ENCODE results near the gene NEDD8.

The NEDD8 gene

DNA sequence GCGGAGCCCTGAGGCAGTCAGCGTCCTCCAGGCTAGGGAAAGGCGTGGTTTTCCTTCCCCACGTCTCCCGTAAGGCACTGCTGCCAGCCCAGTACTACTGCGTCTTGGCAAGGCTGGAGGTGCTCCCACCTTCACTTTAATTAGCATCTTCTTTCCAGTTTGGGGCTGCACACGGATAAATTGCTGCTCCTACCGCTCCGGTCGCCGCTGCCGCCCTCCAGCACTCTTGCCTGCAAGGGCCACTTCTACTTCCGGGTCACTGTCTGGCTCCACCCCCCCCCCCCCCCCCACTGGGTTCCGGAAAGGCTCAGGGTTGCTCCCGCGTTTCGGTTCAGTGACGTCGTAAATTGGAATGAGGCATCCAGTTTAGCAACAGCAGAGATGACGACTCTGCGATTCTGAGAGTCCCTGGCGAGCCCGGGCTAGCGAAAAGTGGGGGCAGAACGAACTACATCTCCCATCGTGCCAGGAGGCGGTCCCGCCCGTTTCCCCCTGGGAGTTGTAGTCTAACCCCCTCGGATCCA lies at the start of gene NEDD8:
NEDD8 (minus strand) TSS at position 247 of the 524 bp plus-strand sequence; CDS start at position 147, 100 bp downstream.
- DNase-seq: peak; percentile 82

DNA sequence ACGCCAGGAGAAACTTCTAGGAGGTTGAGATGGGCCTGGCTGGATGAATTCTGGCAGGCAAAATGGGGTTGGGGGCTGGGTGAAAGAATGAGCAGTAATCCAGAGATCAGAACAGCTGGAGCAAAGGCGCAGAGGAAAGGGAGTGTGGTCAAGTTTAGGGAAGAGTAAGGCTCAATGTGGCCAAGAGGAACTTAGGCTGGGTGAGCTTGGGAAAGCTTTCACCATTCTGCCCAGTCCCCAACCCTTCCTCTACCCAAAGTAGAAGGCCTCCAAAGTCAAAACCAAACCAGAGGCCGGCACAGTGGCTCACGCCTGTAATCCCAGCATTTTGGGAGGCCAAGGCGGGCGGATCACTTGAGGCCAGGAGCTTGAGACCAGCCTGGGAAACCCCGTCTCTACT lies 49.5 kb upstream of the NEDD8 start:
- DNase-seq: no peak

DNA sequence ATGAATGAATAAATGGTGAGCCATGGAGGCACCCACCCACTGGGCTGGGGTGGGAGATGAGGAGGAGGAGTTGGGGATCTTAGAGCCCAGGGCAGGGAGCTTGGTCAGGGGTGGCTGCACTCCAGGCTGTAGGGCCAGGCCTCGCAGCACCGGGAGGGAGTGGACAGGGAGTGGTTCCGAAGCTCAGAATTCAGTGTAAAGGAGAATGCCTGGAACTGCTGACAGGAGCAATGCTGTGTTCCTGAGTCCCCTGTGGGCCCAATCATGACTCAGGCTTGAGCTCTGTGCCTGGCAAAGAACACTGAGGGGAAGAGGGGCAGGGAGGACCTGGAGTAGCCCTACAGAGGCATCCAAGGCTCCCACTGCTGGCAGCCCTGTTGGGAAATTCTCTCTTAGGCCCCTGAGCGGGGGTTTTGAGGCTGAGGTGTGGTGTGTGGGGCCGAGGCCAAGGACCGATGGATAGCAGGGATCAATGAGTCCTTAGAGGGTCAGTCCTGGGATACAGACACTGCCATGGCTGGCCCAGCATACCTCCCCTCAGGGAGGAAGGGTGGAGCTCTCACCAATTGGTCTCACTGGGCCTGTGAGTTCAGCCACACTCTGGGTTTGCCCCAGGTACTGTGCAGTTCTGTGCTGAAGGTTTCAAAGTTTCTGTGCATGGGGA lies 48.8 kb upstream of the NEDD8 start:
- no peak for DNase-seq

DNA sequence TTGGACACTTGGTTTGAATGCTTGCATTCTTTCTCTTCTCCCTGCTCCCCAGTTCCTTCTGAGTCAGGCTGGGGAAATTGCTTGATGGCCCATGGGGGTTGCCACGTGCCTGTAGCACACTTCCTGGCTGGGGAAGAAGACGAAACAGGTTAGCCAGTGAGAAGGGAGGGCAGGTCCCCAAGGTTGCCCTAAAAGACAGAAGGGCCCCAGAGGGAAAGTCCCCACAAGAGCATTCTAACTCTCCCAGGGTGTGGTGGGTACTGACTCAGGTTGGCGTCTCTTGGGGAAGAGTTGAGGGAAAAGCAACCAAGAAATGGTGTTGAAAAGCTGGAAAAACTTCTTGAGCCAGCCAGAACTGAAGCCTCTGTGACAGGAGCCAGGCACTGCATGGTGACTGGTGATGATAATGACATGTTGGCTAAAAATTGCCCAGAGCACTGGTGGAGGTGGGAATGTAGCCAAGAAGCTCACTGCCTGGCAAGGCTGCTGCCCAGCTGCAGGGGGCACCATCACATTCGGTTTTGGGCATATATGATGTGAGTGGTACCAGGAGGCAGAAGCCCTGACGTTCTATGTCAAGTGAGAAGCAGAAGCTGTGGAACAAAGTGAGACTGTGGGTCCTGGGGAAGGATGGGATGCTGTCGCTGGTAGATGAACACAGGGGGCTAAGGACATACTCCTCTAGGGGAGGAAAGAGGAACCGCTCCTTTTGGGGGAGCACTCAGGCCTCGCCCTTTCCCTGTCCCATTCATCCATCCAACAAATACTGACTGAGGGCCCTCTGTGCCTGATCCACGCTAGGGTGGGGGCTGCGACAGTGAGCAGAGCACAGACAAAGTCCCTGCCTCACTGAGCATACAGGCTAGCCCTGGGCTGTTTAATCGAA lies 47.4 kb upstream of the NEDD8 start:
- DNase-seq: no peak

DNA sequence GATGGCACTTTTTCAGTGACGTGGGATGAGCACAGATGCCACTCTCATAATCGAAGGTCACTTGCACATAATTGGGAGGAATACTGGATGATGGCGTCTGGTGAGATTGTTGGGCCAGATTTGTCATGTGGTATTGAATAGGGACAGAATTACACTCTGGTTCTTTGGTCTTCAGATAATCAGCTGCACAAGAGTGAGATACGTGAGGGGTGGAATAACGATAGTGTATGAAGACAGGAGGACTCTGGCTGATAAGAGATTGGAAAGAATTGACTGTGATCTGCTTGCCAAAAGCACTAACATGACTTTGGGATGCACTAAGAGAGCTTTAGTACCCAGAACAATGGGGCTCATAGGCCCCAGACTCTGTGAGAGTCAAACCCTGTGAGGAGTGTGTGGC lies 46.3 kb upstream of the NEDD8 start:
- DNase-seq: no peak

DNA sequence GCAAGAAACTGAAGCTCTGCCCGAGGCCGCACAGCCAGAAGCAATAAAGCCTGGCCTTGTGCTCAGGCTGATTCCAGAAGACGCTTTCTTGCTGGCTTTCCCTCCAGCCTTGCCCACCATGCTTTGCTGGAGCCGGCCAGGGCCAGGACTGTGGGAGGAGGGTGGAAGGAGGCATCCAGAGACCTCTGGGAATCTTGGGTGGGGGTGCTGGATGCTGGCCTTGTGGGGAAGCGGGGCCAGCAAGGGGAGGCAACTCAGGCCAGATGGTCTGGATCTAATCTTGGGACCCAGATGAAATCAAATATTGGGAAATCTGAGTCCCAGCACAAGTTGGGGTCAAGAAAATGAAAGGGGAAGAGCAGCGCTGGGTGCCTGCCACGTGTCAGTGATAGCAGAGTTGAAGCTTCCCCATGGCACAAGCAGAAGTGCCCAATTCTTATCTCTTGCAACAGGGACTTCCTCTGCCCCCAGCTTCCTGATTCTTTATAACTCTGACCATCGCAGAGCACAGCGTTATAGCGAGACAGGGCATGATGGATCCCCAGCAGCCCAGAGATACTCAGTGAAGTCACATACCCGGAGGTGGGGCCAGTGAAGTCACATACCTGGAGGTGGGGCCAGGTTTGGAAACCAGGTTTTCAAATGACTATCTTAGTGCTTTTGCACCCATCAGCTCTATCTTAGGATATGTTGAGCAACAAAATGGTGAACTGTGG lies 45.6 kb upstream of the NEDD8 start:
- no peak for DNase-seq

DNA sequence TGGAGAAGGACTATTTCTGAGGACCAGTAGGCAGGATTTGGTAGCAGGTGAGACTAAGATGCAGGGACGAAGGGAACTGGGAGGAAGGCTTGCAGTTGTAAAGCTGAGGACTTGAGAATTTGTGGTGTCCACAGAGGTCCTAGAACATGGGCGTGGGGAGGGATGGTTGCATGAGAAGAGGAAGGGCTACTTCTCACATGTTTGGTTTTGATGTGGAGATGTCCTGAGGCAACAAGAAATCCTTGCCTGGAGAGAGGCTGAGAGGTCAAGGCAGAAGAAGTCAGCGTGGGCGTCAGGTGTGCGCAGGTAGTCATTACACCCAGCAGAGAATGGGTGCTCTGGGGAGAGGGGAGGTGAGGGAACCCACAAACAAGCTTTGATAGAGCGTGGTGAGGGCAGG lies 44.9 kb upstream of the NEDD8 start:
- no peak for DNase-seq

DNA sequence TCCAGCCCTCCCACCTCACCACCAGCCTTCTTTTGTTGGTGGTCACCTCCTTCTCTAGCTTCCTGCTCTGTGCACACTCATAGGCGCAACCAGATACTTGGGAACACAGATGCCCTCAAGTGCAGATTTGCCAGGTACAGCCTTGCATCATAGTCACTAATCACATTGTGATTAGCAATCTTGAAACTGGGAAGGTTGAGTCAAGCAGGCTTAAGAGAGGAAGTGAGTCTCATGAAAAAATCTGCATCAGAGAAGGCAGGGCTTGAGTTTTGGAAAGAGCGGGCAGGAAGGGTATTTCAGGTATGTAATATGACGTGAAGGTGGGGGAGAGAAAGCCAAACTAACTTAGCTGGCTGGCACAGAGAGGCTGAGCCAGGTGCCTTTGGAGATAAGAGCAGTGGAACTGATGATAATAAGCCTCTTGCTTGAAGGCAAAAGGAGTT lies 42.0 kb upstream of the NEDD8 start:
- no peak for DNase-seq

DNA sequence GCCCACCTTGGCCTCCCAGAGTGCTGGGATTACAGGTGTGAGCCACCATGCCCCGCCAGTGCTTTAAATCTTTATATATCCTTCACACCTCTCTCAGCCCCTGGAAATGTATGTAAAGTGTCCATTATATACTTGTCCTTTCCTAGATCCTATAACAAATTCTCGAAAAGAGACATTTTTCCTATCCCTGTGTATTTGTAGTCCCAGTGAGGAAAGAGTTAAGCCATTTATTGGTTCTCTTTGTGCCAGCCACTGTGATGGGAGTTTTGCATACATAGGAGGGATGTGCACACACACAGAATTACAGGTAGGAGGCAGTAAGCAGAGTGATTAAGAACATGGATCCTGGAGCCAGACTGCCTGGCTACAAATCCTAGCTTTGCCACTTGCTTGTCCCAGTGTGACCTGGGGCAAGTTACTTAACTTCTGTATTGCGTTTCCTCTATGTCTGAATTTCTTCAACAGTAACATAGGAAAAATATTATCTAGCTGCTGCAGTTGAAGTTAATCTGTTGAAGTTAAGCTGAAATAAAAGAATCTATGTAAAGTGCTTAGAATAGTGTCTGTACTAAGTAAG lies 41.3 kb upstream of the NEDD8 start:
- no peak for DNase-seq

DNA sequence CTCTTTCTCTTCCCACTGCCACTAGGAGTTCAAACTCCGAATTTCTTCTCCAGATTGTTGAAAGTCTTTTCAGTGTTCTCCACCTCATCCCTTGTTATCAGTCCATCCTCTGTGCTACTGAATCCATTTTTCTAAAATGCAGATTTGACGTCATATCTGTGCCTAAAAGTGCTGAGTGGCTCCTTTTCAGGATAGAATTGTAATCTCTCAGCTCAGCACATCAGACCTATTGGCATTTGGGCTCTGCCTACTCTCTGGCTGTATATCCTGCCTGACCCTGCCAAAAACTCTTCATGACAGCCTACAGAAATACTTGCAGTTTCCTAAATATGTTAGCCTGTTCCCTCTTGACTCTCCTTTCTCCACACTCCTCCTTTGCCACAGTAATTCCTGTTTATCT lies 40.3 kb upstream of the NEDD8 start:
- no peak for DNase-seq

DNA sequence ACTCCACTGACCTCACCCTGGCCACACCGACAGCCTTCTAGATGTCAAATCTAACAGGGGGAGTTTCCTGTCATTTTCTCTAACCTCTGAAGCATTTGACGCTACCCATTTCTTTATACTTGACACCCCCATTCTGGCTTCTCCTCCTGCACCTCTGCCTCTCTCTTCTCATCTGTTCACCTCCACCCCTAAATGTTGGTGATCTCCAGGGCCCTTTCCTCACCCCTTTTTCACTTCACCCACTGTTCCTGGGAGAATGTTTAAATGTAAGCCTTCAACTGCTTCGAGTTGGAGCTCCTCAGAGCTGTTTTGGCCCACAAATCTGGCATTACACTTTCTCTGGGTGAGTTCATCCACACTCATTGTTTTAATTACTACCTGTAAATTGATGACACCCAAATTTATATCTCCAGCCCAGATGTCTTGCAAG lies 39.7 kb upstream of the NEDD8 start:
- no peak for DNase-seq

DNA sequence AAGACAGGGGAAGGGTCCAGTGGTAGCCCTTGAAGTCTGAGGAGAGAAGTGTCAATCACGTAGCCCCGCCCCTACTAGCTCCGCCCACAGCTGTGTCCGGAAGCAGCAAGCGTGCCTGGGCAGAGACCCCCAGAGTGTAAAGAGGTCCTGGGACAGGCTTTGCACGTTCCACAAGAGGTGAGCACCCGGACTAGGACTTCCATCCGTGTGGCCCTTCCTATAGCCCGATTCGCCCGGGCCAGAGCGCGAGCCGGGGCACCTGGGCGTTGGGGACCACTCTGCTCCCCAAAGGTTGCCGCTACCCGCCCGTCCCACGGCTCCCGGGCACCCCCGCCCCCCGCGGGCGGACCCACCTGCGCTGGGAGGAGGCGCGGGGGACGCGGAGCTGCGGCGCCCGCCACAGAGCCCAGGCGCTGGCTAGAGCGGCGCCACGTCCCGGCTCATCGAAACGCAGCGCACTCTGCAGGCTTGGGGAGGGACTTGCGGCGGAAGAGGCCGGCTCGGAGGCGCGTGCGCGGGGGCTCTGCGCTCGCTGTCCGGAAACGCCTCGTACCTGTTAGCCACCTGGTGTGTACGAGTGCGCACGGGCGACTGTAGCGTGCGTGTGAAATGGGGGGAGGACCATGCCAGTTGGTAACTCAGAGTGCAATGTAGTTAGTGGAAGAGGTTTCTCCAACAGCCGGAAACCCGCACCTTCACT lies 39.1 kb upstream of the NEDD8 start, which contains the start of gene RABGGTA:
RABGGTA (minus strand) TSS at position 464 of the 700 bp plus-strand sequence. CDS start 482 bp downstream, outside the sequence.
- peak; percentile 90 for DNase-seq

DNA sequence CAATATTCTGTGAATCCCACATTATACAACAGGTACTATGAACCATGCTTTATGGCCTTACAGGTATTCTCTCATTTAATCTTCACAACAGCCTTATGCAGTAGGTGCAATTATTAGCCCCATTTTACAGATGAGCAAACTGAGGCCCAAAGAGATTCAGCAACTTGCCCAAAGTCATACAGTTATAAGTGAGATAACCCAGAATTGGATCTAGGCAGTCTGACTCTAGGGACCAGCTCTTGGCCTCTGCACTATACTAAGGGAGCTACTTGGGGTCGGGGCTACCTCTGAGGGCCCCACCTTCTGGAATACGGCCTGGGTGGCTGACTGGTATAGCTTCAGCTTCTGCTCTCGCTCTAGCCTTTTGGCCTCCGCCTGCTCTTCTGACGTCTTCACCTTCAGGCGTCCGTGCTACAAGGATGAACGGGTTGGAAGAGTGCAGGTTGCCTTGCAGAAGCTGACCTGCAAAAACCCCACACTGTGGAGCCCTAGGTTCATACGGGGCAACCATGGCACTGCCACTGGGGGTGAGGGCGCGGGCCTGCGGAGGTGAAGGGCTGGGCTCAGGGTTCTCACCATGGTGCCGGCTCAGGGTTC lies 38.5 kb upstream of the NEDD8 start:
- DNase-seq: no peak

DNA sequence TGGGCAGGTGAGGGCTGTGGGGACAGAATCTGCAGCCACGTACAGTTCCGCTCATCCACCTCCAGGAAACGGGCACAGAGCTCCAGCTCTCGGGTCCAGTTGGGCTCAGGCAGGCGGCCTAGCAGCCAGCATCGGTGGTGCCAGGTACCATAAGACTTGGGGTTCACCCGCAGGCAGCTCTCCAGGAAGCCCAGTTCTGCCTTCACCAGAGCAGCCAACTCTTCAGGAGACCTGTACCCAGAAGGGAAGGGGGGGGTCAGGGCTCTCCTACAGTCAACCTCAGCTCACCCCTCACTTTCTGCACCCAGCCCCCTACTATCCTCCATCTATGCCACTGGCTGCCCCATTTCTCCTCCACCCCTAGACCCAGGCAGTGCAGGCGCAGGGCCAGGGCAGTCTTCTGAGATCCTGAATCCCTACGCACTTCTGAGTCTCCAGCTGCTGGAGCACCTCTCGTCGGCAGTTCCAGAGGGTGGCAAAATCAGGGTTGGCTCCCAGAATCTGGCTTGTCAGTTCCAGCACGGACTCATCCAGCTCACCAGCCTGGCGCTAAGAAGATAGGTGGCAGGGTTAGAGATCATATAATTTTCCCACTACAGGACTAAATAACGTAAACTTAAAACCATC lies 37.9 kb upstream of the NEDD8 start:
- DNase-seq: no peak

DNA sequence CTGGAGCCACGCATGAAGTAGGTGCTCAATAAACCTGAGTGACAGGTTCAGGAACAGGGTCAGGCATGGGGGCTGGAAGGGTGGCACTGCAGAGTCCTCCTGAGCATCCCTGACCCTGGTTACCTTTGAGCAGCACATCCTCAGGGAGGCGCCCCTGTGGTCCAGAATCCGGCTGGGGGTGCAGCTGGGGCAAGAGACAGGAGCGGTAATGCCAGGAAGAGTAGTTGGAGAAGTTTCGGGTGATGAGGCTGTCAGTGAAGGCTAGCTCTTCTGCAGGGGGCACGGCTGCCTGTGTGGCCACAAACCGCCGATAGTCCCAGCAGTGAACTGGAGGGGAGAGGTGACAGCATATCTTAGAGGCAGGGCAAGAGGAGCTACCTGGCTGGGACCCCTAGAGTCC lies 37.2 kb upstream of the NEDD8 start:
- DNase-seq: no peak

DNA sequence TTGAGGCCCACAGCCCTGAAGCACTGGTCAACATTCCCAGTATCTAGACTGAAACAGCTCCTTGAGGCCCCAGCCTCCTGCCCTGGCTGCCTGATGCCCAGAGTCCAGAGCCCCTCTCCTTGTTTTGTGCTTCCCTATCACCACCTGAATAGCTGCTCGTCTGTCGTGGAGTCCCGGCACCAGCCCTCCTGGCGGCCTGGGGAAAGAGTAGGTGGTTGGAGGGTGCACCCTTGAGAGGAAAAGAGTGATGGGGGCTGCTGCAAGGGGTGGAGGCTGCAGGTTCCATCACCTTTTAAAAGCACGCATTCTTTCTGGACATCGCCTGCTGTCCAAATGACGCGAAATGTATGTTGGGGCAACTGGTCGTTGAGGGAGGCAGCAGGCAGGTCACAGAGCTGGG lies 36.1 kb upstream of the NEDD8 start:
- no peak for DNase-seq

DNA sequence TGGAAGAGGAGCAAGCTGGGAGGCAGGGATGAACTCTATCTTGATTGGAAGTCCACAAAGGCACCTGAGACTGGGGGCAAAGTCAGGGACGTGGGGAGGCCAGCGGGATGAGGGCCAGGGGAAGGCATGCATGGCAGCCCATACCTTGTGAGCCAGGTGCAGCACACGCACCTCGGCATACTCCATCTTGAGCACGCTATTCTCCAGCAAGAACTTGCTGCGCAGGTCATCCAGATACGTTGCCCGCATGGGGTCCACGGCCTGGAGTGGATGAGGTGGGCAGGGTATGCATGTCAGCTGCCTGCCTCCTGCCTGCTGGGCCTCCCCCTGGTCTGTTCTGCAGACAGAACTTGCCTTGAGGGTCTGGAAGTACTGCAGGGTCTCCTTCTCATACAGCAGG lies 35.3 kb upstream of the NEDD8 start:
- no peak for DNase-seq

DNA sequence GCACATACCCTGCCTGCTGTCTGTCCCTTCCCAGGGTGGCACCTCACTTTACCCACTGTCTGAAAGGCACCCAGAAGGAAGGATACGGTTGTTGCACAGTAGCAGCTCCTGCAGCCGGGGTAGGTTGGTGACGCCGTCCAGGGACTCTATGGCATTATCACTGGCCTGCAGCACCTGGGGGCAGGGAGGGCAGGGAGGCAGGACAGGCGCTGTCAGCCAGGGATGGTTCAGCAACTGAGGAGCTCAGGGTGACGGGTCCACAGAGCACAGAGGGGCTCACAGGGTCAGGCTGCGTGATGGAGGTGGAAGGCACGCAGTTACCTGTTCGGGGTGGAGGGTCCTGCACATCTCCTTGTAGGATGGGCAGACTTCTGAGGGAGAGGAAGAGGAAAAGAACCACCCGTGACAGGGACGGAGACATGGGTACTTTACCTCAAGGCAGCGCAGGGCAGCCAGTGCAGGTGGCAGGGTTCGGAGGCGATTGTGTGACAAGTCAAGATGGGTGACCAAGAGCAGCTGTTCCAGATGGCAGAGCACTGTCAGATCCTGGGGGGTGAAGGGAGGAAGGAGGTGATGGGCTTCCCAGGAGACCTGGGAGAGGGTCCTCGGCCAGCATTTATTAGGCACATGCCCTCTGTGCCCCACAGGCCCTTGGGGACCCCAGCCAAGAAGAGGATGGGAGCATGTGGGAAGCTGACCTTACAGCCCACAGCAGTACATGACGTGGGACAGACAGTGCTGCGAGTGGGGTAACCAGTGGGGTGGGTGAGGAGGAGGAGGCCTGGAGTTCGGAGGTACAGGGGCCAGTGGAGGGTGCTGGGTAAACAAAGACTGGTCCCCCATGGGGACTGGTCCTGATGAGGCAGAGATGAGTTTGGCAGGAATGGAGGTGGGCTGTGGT lies 34.4 kb upstream of the NEDD8 start:
- no peak for DNase-seq

DNA sequence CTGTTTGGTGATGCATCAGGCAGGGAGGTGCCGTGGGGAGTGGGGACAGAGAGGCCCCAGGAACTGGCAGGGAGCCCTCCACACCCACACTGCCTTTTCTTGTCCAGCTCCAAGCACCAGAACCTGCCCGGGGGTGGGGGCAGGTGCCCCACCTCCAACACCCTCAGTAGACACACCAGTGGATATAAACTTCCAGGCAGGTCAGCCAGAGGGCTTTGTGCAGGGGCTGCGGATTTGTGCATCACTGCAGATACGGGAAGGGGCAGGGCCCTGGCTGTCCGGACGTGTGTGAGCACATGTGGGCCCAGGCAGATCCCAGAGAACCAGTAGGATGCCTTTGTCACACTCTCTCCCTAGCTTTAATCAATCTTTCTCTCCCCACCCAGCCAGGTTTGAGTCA lies 32.1 kb upstream of the NEDD8 start:
- DNase-seq: no peak

DNA sequence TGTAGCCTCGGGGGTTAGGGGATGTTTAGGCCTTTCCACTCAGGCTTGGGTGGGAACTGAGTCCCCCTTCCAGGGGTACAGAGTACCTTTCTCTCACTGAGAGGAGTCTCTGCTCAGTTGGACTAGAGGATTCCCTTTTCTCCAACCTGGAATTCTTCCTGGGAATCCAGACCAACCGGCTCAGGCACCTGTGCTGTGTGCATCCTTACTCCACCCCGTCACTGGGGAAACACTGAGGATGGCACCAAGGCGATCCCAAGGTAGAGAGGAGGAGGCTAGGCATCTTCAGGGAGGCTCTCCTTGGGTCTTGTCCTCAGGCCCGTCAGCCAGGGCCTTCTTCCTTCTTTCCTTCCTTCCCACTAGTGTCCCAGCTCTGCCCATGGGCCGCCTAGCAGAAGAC lies 31.7 kb upstream of the NEDD8 start:
- DNase-seq: no peak
